Endodermal cell (in vitro differentiated cells): ENCODE results near the gene SLC2A1. TPM values are rescaled to one million over a fixed set of nuclear protein-coding genes. Genes with fewer than 3 reads are reported as not detected.

Experiments used
- DNase-seq: peaks from one replicate; pipeline ENCODE4 v3.0.0-alpha.2; 2017
- H3K27ac ChIP-seq: 2 replicates; pipeline ENCODE4 v1.5.1; 2013; ENCODE audit warnings: mild to moderate bottlenecking, low read depth, low read length, moderate library complexity
- H3K27me3 ChIP-seq: 2 replicates; pipeline ENCODE4 v1.6.1; 2013; ENCODE audit warnings: mild to moderate bottlenecking, low read length, moderate library complexity; ENCODE audit not compliant: insufficient read depth, control insufficient read depth, poor library complexity, severe bottlenecking
- H3K36me3 ChIP-seq: 2 replicates; pipeline ENCODE4 v1.7.0; 2013; ENCODE audit warnings: mild to moderate bottlenecking, low read length, moderate library complexity; ENCODE audit not compliant: control insufficient read depth, insufficient read depth
- H3K4me1 ChIP-seq: one replicate; pipeline ENCODE4 v1.7.0; 2013; ENCODE audit warnings: low read length; ENCODE audit not compliant: control insufficient read depth, insufficient read depth
- H3K4me3 ChIP-seq: 2 replicates; pipeline ENCODE4 v1.5.1; 2013; ENCODE audit warnings: mild to moderate bottlenecking, low read length, moderate library complexity
- H3K9ac ChIP-seq: 2 replicates; pipeline ENCODE4 v1.6.1; 2013; ENCODE audit warnings: mild to moderate bottlenecking, low read length, moderate library complexity; ENCODE audit not compliant: poor library complexity, severe bottlenecking; ENCODE audit errors: extremely low read depth
- H3K9me3 ChIP-seq: 2 replicates; pipeline ENCODE4 v1.6.1; 2013; ENCODE audit warnings: mild to moderate bottlenecking, low read length, moderate library complexity; ENCODE audit not compliant: control insufficient read depth
- H3K27ac Mint-ChIP-seq: 2 replicates; pipeline ENCODE4 v1.8.0; 2020; ENCODE audit warnings: mixed read lengths
- H3K27me3 Mint-ChIP-seq: 2 replicates; pipeline ENCODE4 v1.8.0; 2021; ENCODE audit warnings: mild to moderate bottlenecking, mixed read lengths; ENCODE audit not compliant: insufficient read depth
- H3K36me3 Mint-ChIP-seq: 2 replicates; pipeline ENCODE4 v1.8.0; 2020; ENCODE audit warnings: low read depth, mixed read lengths
- H3K4me1 Mint-ChIP-seq: 2 replicates; pipeline ENCODE4 v1.8.0; 2020; ENCODE audit warnings: mixed read lengths
- H3K4me3 Mint-ChIP-seq: 2 replicates; pipeline ENCODE4 v1.8.0; 2020; ENCODE audit warnings: mild to moderate bottlenecking, moderate library complexity, mixed read lengths
- H3K9me3 Mint-ChIP-seq: 2 replicates; pipeline ENCODE4 v1.8.0; 2020; ENCODE audit warnings: mild to moderate bottlenecking, mixed read lengths
- WGBS, 2 experiments: methylation state at CpG; one replicate each; pipeline versions ENCODE4 v1.1.5 to v1.1.7; 2013; ENCODE audit warnings: missing lambda C conversion rate in 2 of 2, mixed read lengths in 1 of 2; ENCODE audit not compliant: insufficient coverage in 1 of 2, insufficient read length in 1 of 2; 5-methylcytosine and 5-hydroxymethylcytosine counted together
- total RNA-seq, 2 donors: library from RNA; stranded (reverse); fragmentation: NEBNext Ultra II Directional in 1 of 2; extraction: Animal tissue kit (Norgen Biotek cat#: 25700) in 1 of 2; gene quantifications; 2 replicates in 1 of 2; 3 replicates in 1 of 2; pipeline ENCODE4 v1.2.1, GENCODE V29; 2021
- TF ChIP-seq, protein P1 (sequence below): fragments of 200-600 bp; sonication (generic); conservative IDR thresholded peaks from 2 replicates; pipeline ENCODE4 v1.5.0; 2021; ENCODE audit warnings: antibody characterized with exemption, mild to moderate bottlenecking

The SLC2A1 gene
- total RNA-seq, 2 donors from 2014 or later, result 42.5 to 69.7 TPM

DNA sequence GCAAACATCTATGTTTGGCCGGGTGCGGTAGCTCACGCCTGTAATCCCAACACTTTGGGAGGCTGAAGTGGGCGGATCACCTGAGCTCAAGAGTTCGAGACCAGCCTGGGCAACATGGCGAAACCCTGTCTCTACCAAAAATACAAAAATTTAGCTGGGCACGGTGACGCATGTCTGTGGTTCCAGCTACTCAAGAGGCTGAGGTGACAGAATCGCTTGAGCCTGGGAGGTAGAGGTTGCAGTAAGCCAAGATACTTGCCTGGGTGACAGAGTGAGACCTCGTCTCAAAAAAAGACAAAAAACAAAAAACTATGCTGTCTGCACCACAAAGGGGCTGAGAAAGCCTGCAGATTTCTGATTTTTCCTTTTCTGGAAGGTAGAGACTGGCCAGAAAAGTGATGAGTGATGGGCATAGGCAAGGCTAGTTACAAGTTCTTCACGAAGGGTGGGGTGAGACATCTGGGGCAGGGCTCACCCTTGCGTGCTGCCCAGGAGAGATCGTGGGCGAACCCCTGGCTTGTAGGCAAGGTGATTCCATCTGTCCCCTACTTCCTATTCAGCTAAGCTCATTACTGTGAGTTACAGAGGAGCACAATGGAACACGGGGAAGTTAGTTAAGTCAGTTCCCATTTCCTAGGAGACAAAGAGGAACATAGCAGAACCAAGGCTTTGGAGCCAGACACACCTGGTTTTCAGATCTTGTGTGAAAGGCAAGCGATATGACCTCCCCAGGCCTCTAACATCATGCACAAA, 3.2 kb downstream of the SLC2A1 start:
- H3K9me3 Mint-ChIP-seq, result no peaks in the 10 kb centered on the region
- no peak overlapping the region for H3K27ac ChIP-seq
- H3K27ac Mint-ChIP-seq, result peak overlapping the region; percentile 68
- peaks cover 10% of the 10 kb centered on the region for H3K36me3 ChIP-seq
- H3K4me3 Mint-ChIP-seq, result peak overlapping the region; percentile 33
- no peaks in the 10 kb centered on the region for H3K4me1 ChIP-seq
- peaks cover 14% of the 10 kb centered on the region for H3K4me1 Mint-ChIP-seq
- peaks cover 4% of the 10 kb centered on the region for H3K27me3 ChIP-seq
- H3K27me3 Mint-ChIP-seq, result peaks cover 1% of the 10 kb centered on the region
- DNase-seq, result no peak
- H3K36me3 Mint-ChIP-seq, result peaks cover 25% of the 10 kb centered on the region
- WGBS, 2 experiments, result 83 to 91% methylated on average over 15 to 16 of the region's 16 CpGs
- no peaks in the 10 kb centered on the region for H3K9me3 ChIP-seq
- H3K4me3 ChIP-seq, result peak overlapping the region; percentile 40
- no peak overlapping the region for H3K9ac ChIP-seq
- TF ChIP-seq, protein P1, sequence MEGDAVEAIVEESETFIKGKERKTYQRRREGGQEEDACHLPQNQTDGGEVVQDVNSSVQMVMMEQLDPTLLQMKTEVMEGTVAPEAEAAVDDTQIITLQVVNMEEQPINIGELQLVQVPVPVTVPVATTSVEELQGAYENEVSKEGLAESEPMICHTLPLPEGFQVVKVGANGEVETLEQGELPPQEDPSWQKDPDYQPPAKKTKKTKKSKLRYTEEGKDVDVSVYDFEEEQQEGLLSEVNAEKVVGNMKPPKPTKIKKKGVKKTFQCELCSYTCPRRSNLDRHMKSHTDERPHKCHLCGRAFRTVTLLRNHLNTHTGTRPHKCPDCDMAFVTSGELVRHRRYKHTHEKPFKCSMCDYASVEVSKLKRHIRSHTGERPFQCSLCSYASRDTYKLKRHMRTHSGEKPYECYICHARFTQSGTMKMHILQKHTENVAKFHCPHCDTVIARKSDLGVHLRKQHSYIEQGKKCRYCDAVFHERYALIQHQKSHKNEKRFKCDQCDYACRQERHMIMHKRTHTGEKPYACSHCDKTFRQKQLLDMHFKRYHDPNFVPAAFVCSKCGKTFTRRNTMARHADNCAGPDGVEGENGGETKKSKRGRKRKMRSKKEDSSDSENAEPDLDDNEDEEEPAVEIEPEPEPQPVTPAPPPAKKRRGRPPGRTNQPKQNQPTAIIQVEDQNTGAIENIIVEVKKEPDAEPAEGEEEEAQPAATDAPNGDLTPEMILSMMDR, result no peak

GRCh38 chr1:42953182-42954180, 5.2 kb downstream of the SLC2A1 start:
- WGBS, 2 experiments, result 92 to 99% methylated on average over 9 to 13 of the region's 13 CpGs
- H3K4me3 ChIP-seq, result no peak overlapping the region
- no peaks in the 10 kb centered on the region for H3K27me3 Mint-ChIP-seq
- H3K4me1 ChIP-seq, result no peaks in the 10 kb centered on the region
- TF ChIP-seq, protein P1, result peak; percentile 42
- H3K27ac Mint-ChIP-seq, result peak overlapping the region; percentile 30
- H3K27ac ChIP-seq, result peak overlapping the region; percentile 16
- no peak overlapping the region for H3K4me3 Mint-ChIP-seq
- H3K9me3 ChIP-seq, result no peaks in the 10 kb centered on the region
- DNase-seq, result peak; percentile 52
- H3K4me1 Mint-ChIP-seq, result peaks cover 25% of the 10 kb centered on the region
- H3K27me3 ChIP-seq, result no peaks in the 10 kb centered on the region
- H3K9me3 Mint-ChIP-seq, result no peaks in the 10 kb centered on the region
- peaks cover 28% of the 10 kb centered on the region for H3K36me3 Mint-ChIP-seq
- no peak overlapping the region for H3K9ac ChIP-seq
- H3K36me3 ChIP-seq, result peaks cover 10% of the 10 kb centered on the region

GRCh38 chr1:42952303-42953001, 6.2 kb downstream of the SLC2A1 start:
- Histone ChIP-seq H3K36me3 (peaks cover 10% of the 10 kb centered on the region), H3K27ac (no peak overlapping the region), H3K27me3 (no peaks in the 10 kb centered on the region), H3K4me1 (no peaks in the 10 kb centered on the region), H3K9ac (no peak overlapping the region), H3K9me3 (no peaks in the 10 kb centered on the region), H3K4me3 (no peak overlapping the region)
- Mint-ChIP-seq H3K4me3 (no peak overlapping the region), H3K36me3 (peaks cover 28% of the 10 kb centered on the region), H3K4me1 (peaks cover 31% of the 10 kb centered on the region), H3K27ac (no peak overlapping the region), H3K27me3 (no peaks in the 10 kb centered on the region), H3K9me3 (no peaks in the 10 kb centered on the region)
- WGBS, 2 experiments, result 90 to 93% methylated on average over 10 to 11 of the region's 11 CpGs
- TF ChIP-seq, protein P1, result no peak
- peak; percentile 55 for DNase-seq
